Measurements from ENCODE around the gene NCAPH2. TPM values are rescaled to one million over a fixed set of nuclear protein-coding genes. Genes with fewer than 3 reads are reported as not detected.
A peak's percentile ranks its signal among the peaks of the same experiment; 100 is the strongest.
"Not testable (repeated sequence)": the region's sequence is repeated elsewhere in the genome, so short reads cannot be mapped to it uniquely, and the experiment has no call there.

NCAPH2 gene
- total RNA-seq, 4 donors from 2014 or later, result 34.0 to 85.8 (median 41.2) TPM

DNA sequence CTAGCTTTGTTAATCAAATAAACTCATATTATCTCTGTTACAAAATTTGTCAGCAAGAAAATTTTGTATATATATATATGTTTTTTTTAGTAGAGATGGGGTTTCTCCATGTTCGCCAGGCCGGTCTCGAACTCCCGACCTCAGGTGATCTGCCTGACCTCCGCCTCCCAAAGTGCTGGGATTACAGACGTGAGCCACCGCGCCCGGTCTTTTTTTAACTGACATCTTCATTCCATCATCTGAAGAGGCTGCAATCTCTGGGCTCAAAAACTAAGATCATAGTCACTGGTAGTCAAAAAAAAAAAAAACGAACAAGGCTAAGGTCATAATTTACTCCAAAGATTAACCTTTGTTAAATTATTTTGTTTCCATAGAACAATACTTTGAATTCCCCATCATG is 32.4 kb downstream of the NCAPH2 start:
- no peaks in the 10 kb centered on the region for H3K36me3 ChIP-seq
- H3K27me3 ChIP-seq, result no peaks in the 10 kb centered on the region
- no peaks in the 10 kb centered on the region for H3K9me3 ChIP-seq
- H3K27ac ChIP-seq, result peak overlapping the region in 3 of 4 donors; percentile 89 to 93 (median 93)
- H3K4me1 ChIP-seq, result peaks cover 10 to 37% (median 16%) of the 10 kb centered on the region in 4 donors
- no peak for DNase-seq
- H3K4me3 ChIP-seq, result no peak overlapping the region
- TF ChIP-seq POLR2A (IDR thresholded peaks at IDR 0.05), result no peak
- TF ChIP-seq, protein P1, sequence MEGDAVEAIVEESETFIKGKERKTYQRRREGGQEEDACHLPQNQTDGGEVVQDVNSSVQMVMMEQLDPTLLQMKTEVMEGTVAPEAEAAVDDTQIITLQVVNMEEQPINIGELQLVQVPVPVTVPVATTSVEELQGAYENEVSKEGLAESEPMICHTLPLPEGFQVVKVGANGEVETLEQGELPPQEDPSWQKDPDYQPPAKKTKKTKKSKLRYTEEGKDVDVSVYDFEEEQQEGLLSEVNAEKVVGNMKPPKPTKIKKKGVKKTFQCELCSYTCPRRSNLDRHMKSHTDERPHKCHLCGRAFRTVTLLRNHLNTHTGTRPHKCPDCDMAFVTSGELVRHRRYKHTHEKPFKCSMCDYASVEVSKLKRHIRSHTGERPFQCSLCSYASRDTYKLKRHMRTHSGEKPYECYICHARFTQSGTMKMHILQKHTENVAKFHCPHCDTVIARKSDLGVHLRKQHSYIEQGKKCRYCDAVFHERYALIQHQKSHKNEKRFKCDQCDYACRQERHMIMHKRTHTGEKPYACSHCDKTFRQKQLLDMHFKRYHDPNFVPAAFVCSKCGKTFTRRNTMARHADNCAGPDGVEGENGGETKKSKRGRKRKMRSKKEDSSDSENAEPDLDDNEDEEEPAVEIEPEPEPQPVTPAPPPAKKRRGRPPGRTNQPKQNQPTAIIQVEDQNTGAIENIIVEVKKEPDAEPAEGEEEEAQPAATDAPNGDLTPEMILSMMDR (IDR thresholded peaks at IDR 0.05), result no peak

DNA sequence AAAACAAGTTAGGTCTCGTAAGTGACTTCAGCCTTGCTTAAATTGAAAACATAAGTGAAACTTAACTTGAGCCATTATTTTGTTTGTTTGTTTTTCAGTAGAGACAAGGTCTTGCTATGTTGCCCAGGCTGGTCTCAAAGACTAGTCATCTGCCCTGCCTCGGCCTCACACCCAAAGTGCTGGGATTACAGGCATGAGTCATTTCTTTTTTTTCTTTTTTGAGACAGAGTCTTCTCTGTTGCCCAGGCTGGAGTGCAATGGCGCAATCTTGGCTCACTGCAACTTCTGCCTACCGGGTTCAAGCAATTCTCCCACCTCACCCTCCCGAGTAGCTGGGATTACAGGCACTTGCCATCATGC is 33.6 kb downstream of the NCAPH2 start:
- Histone ChIP-seq H3K27ac (peak overlapping the region; percentile 73 to 93 (median 91)), H3K4me1 (peaks cover 10 to 37% (median 16%) of the 10 kb centered on the region in 4 donors)
- H3K4me3 ChIP-seq, H3K9me3 ChIP-seq, H3K27me3 ChIP-seq, H3K36me3 ChIP-seq: not testable (repeated sequence)
- DNase-seq, result peak in 1 of 3 donors; percentile 71

DNA sequence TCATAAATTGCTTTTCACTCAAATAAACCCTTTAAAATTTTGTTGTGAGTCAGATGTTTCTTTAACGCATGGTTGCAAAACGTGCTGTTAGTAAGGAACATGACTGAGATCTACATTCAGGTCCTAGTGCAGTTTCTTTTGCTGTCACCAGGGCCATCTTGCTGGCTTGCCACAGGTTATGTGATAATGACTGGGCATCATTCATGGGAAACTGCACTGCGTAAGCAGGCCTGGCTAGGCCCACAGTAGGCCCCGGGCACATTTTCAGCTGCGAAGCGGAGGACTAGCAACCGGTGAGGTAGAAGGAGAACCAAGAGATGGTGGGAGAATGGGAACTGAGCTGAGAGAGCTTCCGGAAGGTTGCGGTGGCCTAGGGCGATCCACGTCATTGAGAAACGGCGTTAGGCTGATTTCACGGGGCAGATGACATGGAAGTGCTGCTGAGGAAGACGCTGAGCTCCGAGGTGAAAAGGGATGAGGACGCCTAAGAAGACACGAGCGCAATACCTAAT is 34.4 kb downstream of the NCAPH2 start:
- Histone ChIP-seq H3K36me3 (no peaks in the 10 kb centered on the region), H3K9me3 (no peaks in the 10 kb centered on the region), H3K27ac (peak overlapping the region; percentile 13 to 93 (median 81)), H3K4me3 (no peak overlapping the region), H3K4me1 (peaks cover 10 to 42% (median 16%) of the 10 kb centered on the region in 4 donors), H3K27me3 (peaks cover 0 to 5% of the 10 kb centered on the region in 2 donors)
- TF ChIP-seq POLR2A (IDR thresholded peaks at IDR 0.05), result no peak
- TF ChIP-seq, protein P1 (IDR thresholded peaks at IDR 0.05), result peak in 1 of 6 experiments; percentile 13
- no peak for DNase-seq

DNA sequence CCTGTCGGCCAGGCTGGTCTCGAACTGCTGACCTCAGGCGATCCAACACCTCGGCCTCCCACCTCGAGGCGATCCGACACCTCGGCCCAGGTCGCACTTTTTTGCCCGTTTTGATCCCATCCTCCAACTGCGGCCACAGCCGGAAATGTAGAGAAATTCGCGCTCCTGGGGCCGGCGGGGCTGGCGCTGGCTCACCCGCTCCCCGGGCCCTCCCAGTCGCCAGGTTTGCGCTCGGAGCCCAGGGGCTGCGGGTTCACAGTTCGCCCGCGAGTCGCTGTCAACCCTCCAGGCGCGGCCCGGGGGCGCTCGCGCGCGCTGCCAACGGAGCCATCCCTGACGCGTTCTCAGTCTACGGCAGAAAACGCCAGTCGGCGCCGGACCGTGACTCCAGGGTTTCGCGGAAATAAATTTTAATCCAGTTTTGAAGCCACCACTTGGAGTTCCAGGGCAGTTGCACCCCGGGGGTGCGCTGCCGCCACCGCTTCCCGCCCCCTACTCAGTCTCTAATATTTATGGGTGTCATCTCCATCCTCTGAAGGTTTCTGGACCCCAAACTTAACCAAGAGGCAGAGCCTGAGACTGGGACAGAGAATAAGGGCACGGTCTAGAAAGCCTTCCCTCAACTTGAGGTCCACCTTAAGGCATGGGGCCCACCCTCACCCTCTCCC is 36.2 kb downstream of the NCAPH2 start:
- H3K9me3 ChIP-seq, result no peaks in the 10 kb centered on the region
- peaks cover 10 to 46% (median 16%) of the 10 kb centered on the region in 4 donors for H3K4me1 ChIP-seq
- peak overlapping the region; percentile 11 to 42 (median 34) for H3K4me3 ChIP-seq
- peak overlapping the region; percentile 46 to 74 (median 56) for H3K27ac ChIP-seq
- peak; percentile 82 to 94 (median 89) for DNase-seq
- no peak for TF ChIP-seq POLR2A (IDR thresholded peaks at IDR 0.05)
- TF ChIP-seq, protein P1 (IDR thresholded peaks at IDR 0.05), result peak; percentile 48 to 72 (median 68)
- no peaks in the 10 kb centered on the region for H3K36me3 ChIP-seq
- H3K27me3 ChIP-seq, result peaks cover 0 to 15% of the 10 kb centered on the region in 2 donors

DNA sequence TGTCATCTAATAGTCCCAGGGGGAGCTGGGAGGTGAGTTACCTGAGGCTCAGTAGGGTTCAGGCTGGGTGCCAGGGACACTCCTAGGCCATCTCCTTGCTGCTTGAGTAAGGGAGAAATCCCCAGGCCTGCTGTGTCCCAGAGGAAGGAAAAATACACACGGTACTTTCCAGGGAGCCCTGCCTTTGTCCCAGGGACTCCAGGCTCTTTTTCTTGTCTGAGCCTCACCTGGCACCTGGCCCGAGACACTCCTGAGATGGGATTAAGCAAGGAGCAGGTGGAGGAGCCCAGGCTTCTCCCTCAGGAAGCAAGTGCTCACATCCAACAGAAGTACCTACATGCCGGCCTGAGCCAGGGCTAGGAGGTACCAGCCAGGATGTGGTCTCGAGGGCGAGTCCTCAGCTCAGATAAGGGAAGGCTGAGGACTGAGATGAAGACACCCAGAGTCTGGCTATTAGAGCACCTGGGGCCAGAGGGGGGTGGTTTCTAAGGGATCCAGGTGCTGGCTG is 36.8 kb downstream of the NCAPH2 start:
- Histone ChIP-seq H3K4me3 (peak overlapping the region in 2 of 4 donors; percentile 34 to 42), H3K36me3 (no peaks in the 10 kb centered on the region), H3K27me3 (peaks cover 0 to 15% of the 10 kb centered on the region in 2 donors), H3K9me3 (no peaks in the 10 kb centered on the region), H3K4me1 (peaks cover 10 to 46% (median 20%) of the 10 kb centered on the region in 4 donors), H3K27ac (peak overlapping the region; percentile 46 to 74 (median 56))
- DNase-seq, result peak in 1 of 3 donors; percentile 71
- TF ChIP-seq, protein P1 (IDR thresholded peaks at IDR 0.05), result no peak
- no peak for TF ChIP-seq POLR2A (IDR thresholded peaks at IDR 0.05)
